PC-9 (cell line): ENCODE measurements around the gene PASK. TPM values are rescaled to one million over a fixed set of nuclear protein-coding genes. Genes with fewer than 3 reads are reported as not detected.

ENCODE experiments used
- BruUV-seq: library from RNA; stranded (reverse); fragments of 400-500 nt; replicated peaks from 2 replicates; lab custom pipeline; 2021; lab: Mats Ljungman, UMichigan
- CTCF ChIA-PET: fragments of 300-600 bp; sonication (Branson Sonifier 250); formaldehyde crosslinking; loops from one replicate; lab custom pipeline; 2022; ENCODE audit warnings: antibody characterized with exemption; lab: Charles Lee
- POLR2A ChIA-PET: fragments of 300-600 bp; sonication (Branson Sonifier 250); formaldehyde crosslinking; loops from one replicate; lab custom pipeline; 2022; ENCODE audit warnings: antibody characterized with exemption; ENCODE audit not compliant: unreplicated experiment; lab: Charles Lee
- DNase-seq, 2 experiments: peaks; one replicate each; pipeline versions ENCODE4 v3.0.0 to v3.0.0-alpha.2; 2015 to 2022; ENCODE audit warnings: mixed read lengths in 1 of 2
- H2AFZ ChIP-seq: fragments of 200-600 bp; sonication (generic); 2 replicates; pipeline ENCODE4 v1.8.1; 2017; ENCODE audit warnings: antibody characterized with exemption
- H3F3A ChIP-seq: fragments of 200-600 bp; sonication (generic); 2 replicates; pipeline ENCODE4 v1.8.1; 2017; ENCODE audit warnings: antibody characterized with exemption, mild to moderate bottlenecking, low read depth; ENCODE audit not compliant: insufficient read depth
- H3K27ac ChIP-seq: fragments of 200-600 bp; sonication (generic); 2 replicates; pipeline ENCODE4 v1.6.1; 2016; ENCODE audit warnings: mixed run types
- H3K27me3 ChIP-seq: fragments of 200-600 bp; sonication (generic); 2 replicates; pipeline ENCODE4 v1.6.1; 2016; ENCODE audit warnings: low read depth, mixed run types; ENCODE audit not compliant: insufficient read depth
- H3K36me3 ChIP-seq: fragments of 200-600 bp; sonication (generic); 2 replicates; pipeline ENCODE4 v1.6.1; 2016; ENCODE audit warnings: low read depth, mixed run types
- H3K4me1 ChIP-seq: fragments of 200-600 bp; sonication (generic); replicated peaks from 2 replicates; pipeline ENCODE4 v1.6.1; 2016; ENCODE audit warnings: mixed run types; ENCODE audit not compliant: insufficient read depth
- H3K4me2 ChIP-seq: fragments of 200-600 bp; sonication (generic); 2 replicates; pipeline ENCODE4 v1.6.1; 2017; ENCODE audit warnings: mixed run types
- H3K4me3 ChIP-seq: fragments of 200-600 bp; sonication (generic); 2 replicates; pipeline ENCODE4 v1.6.1; 2016; ENCODE audit warnings: mixed run types
- H3K79me2 ChIP-seq: fragments of 200-600 bp; sonication (generic); 2 replicates; pipeline ENCODE4 v1.6.1; 2017; ENCODE audit warnings: low read depth, mixed run types
- H3K9me2 ChIP-seq: fragments of 200-600 bp; sonication (generic); 2 replicates; pipeline ENCODE4 v1.8.1; 2017; ENCODE audit warnings: mild to moderate bottlenecking; ENCODE audit not compliant: insufficient read depth
- H3K9me3 ChIP-seq: fragments of 200-600 bp; sonication (generic); 2 replicates; pipeline ENCODE4 v1.8.1; 2016; ENCODE audit warnings: low read depth; ENCODE audit not compliant: insufficient read depth
- H4K20me1 ChIP-seq: fragments of 200-600 bp; sonication (generic); 2 replicates; pipeline ENCODE4 v1.8.1; 2017; ENCODE audit not compliant: insufficient read depth
- CTCF ChIP-seq: fragments of 200-600 bp; sonication (generic); conservative IDR thresholded peaks from 2 replicates; pipeline ENCODE4 v1.6.1; 2017; ENCODE audit warnings: mixed run types, antibody characterized with exemption, mild to moderate bottlenecking, moderate library complexity
- EZH2 ChIP-seq: fragments of 200-600 bp; sonication (generic); IDR thresholded peaks from 2 replicates; pipeline ENCODE4 v1.8.0; 2017; ENCODE audit warnings: antibody characterized with exemption, low read depth
- intact Hi-C: fragments of 100-400 bp; cut with micrococcal nuclease; formaldehyde crosslinking; loops from one replicate; pipeline ENCODE4 v1.10.0; 2022; ENCODE audit not compliant: unreplicated experiment
- total RNA-seq: library from RNA; stranded (reverse); gene quantifications from 2 replicates; pipeline ENCODE4 v1.2.3, GENCODE V29; 2021

The PASK gene
- total RNA-seq, 1 experiment from 2014 or later: 77.5 TPM

- no peaks in the 10 kb centered on the region for H3K4me1 ChIP-seq
- H3K27me3 ChIP-seq: no peaks in the 10 kb centered on the region
- no peaks in the 10 kb centered on the region for H3K9me3 ChIP-seq
- no peaks in the 10 kb centered on the region for H4K20me1 ChIP-seq
- BruUV-seq: no TSS peak
- peaks cover 4% of the 10 kb centered on the region; the same call in 1 of the 2 replicates for H3F3A ChIP-seq
- TF ChIP-seq EZH2 (no peak), CTCF (no peak)
- intact Hi-C loops: no loop called here
- H3K4me3 ChIP-seq: no peak overlapping the region
- no peak overlapping the region for H3K4me2 ChIP-seq
- H3K27ac ChIP-seq: no peak overlapping the region
- peak in 1 of 2 experiments; percentile 31 for DNase-seq
- no peaks in the 10 kb centered on the region for H3K79me2 ChIP-seq
- H2AFZ ChIP-seq: no peak overlapping the region
- CTCF ChIA-PET: no interaction called here
- 0 out of 2 replicates have a peak, but pooled peaks cover 6% of the 10 kb centered on the region for H3K36me3 ChIP-seq
- POLR2A ChIA-PET: no interaction called here
- H3K9me2 ChIP-seq: no peaks in the 10 kb centered on the region
Observed at GRCh38 chr2:241179899-241180298, 30.6 kb upstream of the PASK start.

- Histone ChIP-seq H3K27me3 (no peaks in the 10 kb centered on the region), H3K4me3 (no peak overlapping the region), H3K4me1 (no peaks in the 10 kb centered on the region), H3K79me2 (no peaks in the 10 kb centered on the region), H3K4me2 (no peak overlapping the region), H3K27ac (no peak overlapping the region), H3F3A (no peaks in the 10 kb centered on the region), H3K36me3 (0 out of 2 replicates have a peak, but pooled peaks cover 6% of the 10 kb centered on the region), H2AFZ (no peak overlapping the region), H4K20me1 (no peaks in the 10 kb centered on the region; the same call in 1 of the 2 replicates), H3K9me2 (no peaks in the 10 kb centered on the region), H3K9me3 (no peaks in the 10 kb centered on the region)
- no TSS peak for BruUV-seq
- DNase-seq: no peak
- no peak for TF ChIP-seq CTCF
- TF ChIP-seq EZH2: no peak
- ChIA-PET POLR2A (no interaction called here), CTCF (no interaction called here)
- intact Hi-C loops: no loop called here
Observed at GRCh38 chr2:241178961-241179360, 29.7 kb upstream of the PASK start.

- no peak overlapping the region for H3K4me3 ChIP-seq
- no peaks in the 10 kb centered on the region for H3F3A ChIP-seq
- no peaks in the 10 kb centered on the region for H3K9me2 ChIP-seq
- H3K4me2 ChIP-seq: no peak overlapping the region
- CTCF ChIA-PET: no interaction called here
- no TSS peak for BruUV-seq
- no peak for DNase-seq
- TF ChIP-seq CTCF (no peak), EZH2 (no peak)
- no peaks in the 10 kb centered on the region for H3K27me3 ChIP-seq
- H3K9me3 ChIP-seq: no peaks in the 10 kb centered on the region
- H3K27ac ChIP-seq: no peak overlapping the region
- no peaks in the 10 kb centered on the region for H3K4me1 ChIP-seq
- intact Hi-C loops: no loop called here
- no peak overlapping the region for H2AFZ ChIP-seq
- 0 out of 2 replicates have a peak, but pooled peaks cover 4% of the 10 kb centered on the region for H3K36me3 ChIP-seq
- H4K20me1 ChIP-seq: no peaks in the 10 kb centered on the region; the same call in 1 of the 2 replicates
- H3K79me2 ChIP-seq: no peaks in the 10 kb centered on the region
- POLR2A ChIA-PET: no interaction called here
Observed at GRCh38 chr2:241177526-241178334, 28.5 kb upstream of the PASK start.
